Calu3 (cell line): ENCODE results near the gene PFKFB2. TPM values are rescaled to one million over a fixed set of nuclear protein-coding genes. Genes with fewer than 3 reads are reported as not detected.

Source experiments
- BruUV-seq: library from RNA; stranded (reverse); fragments of 400-500 nt; replicated peaks from 2 replicates; lab custom pipeline; 2021; lab: Mats Ljungman, UMichigan
- CTCF ChIA-PET: fragments of 300-600 bp; sonication (Branson Sonifier 250); formaldehyde crosslinking; loops from one replicate; lab custom pipeline; 2022; ENCODE audit warnings: antibody characterized with exemption; lab: Charles Lee
- DNase-seq: peaks from one replicate; pipeline ENCODE4 v3.0.0; 2022
- H3K27ac Mint-ChIP-seq: one replicate; pipeline ENCODE4 v1.8.0; 2022; ENCODE audit warnings: mixed read lengths; ENCODE audit not compliant: unreplicated experiment
- H3K27me3 Mint-ChIP-seq: one replicate; pipeline ENCODE4 v1.8.0; 2022; ENCODE audit warnings: mixed read lengths; ENCODE audit not compliant: unreplicated experiment
- H3K36me3 Mint-ChIP-seq: one replicate; pipeline ENCODE4 v1.8.0; 2022; ENCODE audit warnings: mild to moderate bottlenecking, moderate library complexity, mixed read lengths; ENCODE audit not compliant: insufficient read depth, unreplicated experiment
- H3K4me1 Mint-ChIP-seq: one replicate; pipeline ENCODE4 v1.8.0; 2022; ENCODE audit warnings: mild to moderate bottlenecking, low read depth, mixed read lengths; ENCODE audit not compliant: unreplicated experiment
- H3K4me3 Mint-ChIP-seq: one replicate; pipeline ENCODE4 v1.8.0; 2022; ENCODE audit warnings: mild to moderate bottlenecking, low read depth, moderate library complexity, mixed read lengths; ENCODE audit not compliant: unreplicated experiment
- H3K9me3 Mint-ChIP-seq: one replicate; pipeline ENCODE4 v1.8.0; 2022; ENCODE audit warnings: low read depth, mixed read lengths; ENCODE audit not compliant: unreplicated experiment
- intact Hi-C: fragments of 100-400 bp; cut with micrococcal nuclease; formaldehyde crosslinking; loops from one replicate; pipeline ENCODE4 v1.10.0; 2022; ENCODE audit not compliant: unreplicated experiment
- total RNA-seq: library from RNA; stranded (reverse); gene quantifications from 2 replicates; pipeline ENCODE4 v1.2.3, GENCODE V29; 2022
- TF ChIP-seq, protein P1 (sequence below): fragments of 200-600 bp; IDR thresholded peaks from one replicate; pipeline ENCODE4 v1.8.0; 2022; ENCODE audit warnings: antibody characterized with exemption; ENCODE audit not compliant: unreplicated experiment

The PFKFB2 gene
- total RNA-seq, 1 experiment from 2014 or later = 54.4 TPM

DNA sequence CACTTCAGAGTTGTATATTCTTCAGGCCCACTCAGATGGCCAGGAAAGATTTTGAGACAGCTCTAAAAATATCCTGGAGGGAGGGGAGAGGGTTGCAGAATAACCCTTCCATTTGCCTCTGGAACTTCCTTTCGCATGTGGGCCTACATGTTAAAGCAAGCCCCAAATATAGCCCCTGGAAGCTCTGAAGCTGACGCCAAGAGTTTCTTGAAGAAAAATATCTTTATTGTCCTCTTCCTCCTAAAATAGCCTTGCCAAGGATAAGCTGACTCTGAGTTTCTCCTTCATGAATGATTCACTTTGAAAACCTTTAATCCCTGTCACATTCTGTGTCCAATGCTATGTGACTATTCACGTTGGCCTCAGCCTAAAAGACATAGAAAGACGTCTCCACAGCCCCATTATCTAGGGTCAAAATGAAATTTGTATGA is 27.0 kb upstream of the PFKFB2 start:
- CTCF ChIA-PET = interaction anchor here (0.8 to 3.1 kb wide), 4 partner anchors 7 to 379 kb away, joined by 3 to 18 read pairs (median 7); partner anchors contain the start of gene C1orf116
- Mint-ChIP-seq H3K27ac (peak overlapping the region; percentile 98), H3K9me3 (no peaks in the 10 kb centered on the region), H3K27me3 (no peaks in the 10 kb centered on the region), H3K4me1 (peaks cover 91% of the 10 kb centered on the region), H3K36me3 (peaks cover 98% of the 10 kb centered on the region), H3K4me3 (peak overlapping the region; percentile 92)
- TF ChIP-seq, protein P1, sequence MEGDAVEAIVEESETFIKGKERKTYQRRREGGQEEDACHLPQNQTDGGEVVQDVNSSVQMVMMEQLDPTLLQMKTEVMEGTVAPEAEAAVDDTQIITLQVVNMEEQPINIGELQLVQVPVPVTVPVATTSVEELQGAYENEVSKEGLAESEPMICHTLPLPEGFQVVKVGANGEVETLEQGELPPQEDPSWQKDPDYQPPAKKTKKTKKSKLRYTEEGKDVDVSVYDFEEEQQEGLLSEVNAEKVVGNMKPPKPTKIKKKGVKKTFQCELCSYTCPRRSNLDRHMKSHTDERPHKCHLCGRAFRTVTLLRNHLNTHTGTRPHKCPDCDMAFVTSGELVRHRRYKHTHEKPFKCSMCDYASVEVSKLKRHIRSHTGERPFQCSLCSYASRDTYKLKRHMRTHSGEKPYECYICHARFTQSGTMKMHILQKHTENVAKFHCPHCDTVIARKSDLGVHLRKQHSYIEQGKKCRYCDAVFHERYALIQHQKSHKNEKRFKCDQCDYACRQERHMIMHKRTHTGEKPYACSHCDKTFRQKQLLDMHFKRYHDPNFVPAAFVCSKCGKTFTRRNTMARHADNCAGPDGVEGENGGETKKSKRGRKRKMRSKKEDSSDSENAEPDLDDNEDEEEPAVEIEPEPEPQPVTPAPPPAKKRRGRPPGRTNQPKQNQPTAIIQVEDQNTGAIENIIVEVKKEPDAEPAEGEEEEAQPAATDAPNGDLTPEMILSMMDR = no peak
- BruUV-seq = no TSS peak
- no peak for DNase-seq
- intact Hi-C loops = loop anchor here (10.0 kb wide), 1 partner anchor 299 kb away; the partner anchor contains the start of gene CD55

GRCh38 chr1:207027206-207027777 is 25.8 kb upstream of the PFKFB2 start:
- Mint-ChIP-seq H3K4me1 (peaks cover 80% of the 10 kb centered on the region), H3K4me3 (peak overlapping the region; percentile 92), H3K9me3 (no peaks in the 10 kb centered on the region), H3K36me3 (peaks cover 98% of the 10 kb centered on the region), H3K27me3 (no peaks in the 10 kb centered on the region), H3K27ac (peak overlapping the region; percentile 98)
- TF ChIP-seq, protein P1 = no peak
- BruUV-seq = no TSS peak
- CTCF ChIA-PET = interaction anchor here (0.9 kb wide), 1 partner anchor 18 kb away, joined by 3 read pairs; no protein-coding TSS in a partner anchor
- intact Hi-C loops = loop anchor here (10.0 kb wide), 1 partner anchor 298 kb away; the partner anchor contains the start of gene CD55
- peak; percentile 87 for DNase-seq

- peaks cover 98% of the 10 kb centered on the region for H3K36me3 Mint-ChIP-seq
- no peaks in the 10 kb centered on the region for H3K27me3 Mint-ChIP-seq
- TF ChIP-seq, protein P1 = no peak
- no peak for DNase-seq
- peak overlapping the region; percentile 92 for H3K4me3 Mint-ChIP-seq
- H3K9me3 Mint-ChIP-seq = no peaks in the 10 kb centered on the region
- no TSS peak for BruUV-seq
- peaks cover 73% of the 10 kb centered on the region for H3K4me1 Mint-ChIP-seq
- H3K27ac Mint-ChIP-seq = peak overlapping the region; percentile 98
- intact Hi-C loops = loop anchor here (10.0 kb wide), 1 partner anchor 297 kb away; the partner anchor contains the start of gene CD55
- CTCF ChIA-PET = no interaction called here
Measured at GRCh38 chr1:207027921-207028320, 25.2 kb upstream of the PFKFB2 start.

DNA sequence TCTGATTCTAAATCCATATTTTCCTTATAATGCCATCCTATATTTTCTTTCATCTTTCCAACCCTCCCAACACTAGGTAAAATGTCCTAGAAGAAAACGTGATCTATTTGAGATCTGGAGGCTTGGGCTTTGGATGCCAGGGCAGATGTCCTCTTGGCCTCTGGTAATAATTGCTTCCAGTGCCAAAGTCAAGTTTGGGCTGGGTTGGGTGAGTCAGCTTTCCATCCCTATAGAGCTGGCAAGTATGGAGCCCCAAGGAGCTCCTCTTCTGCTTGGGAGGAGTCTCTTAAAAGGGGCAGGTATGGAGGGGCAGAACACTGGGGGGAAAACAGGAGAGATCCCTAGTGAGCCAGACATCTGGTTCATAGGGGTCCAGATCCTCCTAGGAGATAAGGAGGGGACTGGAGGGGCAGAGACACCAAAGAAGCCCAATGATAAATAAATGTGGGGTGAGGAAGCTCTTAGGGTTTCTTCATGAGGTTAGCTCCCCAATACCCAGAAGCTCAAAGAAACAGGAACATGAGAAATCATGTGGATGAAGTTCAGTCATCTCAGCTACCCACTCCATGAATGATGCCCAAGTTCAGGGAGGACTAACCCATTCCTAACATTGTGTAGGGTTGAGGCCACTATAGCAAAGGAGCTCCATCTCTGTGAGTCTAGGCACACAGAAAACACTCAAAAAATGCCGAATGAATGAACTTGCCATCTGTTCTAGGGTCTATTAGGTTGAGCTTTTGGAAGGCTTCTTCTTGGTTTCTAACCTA is 24.0 kb upstream of the PFKFB2 start:
- no TSS peak for BruUV-seq
- H3K36me3 Mint-ChIP-seq = peaks cover 90% of the 10 kb centered on the region
- no peaks in the 10 kb centered on the region for H3K9me3 Mint-ChIP-seq
- DNase-seq = no peak
- no peaks in the 10 kb centered on the region for H3K27me3 Mint-ChIP-seq
- H3K4me1 Mint-ChIP-seq = peaks cover 62% of the 10 kb centered on the region
- H3K27ac Mint-ChIP-seq = peak overlapping the region; percentile 98
- TF ChIP-seq, protein P1 = no peak
- CTCF ChIA-PET = interaction anchor here (0.6 to 4.9 kb wide), 7 partner anchors 8 to 24 kb away, joined by 3 to 54 read pairs (median 4); partner anchors contain the start of genes PFKFB2 and YOD1
- H3K4me3 Mint-ChIP-seq = peak overlapping the region; percentile 92
- intact Hi-C loops = loop anchor here (10.0 kb wide), 1 partner anchor 296 kb away; the partner anchor contains the start of gene CD55
